HAP-1 (cell line): ENCODE measurements around the gene ANKRD40.

Source experiments
- DNase-seq, 2 experiments: peaks; one replicate each; pipeline ENCODE4 v3.0.0-alpha.2; 2016 to 2020; ENCODE audit warnings: low spot score in 2 of 2
- H3K27me3 ChIP-seq: fragments of 250-450 bp; sonication (Bioruptor Pico); 2 replicates; pipeline ENCODE4 v1.5.1; 2020; ENCODE audit warnings: low read depth, mild to moderate bottlenecking, moderate library complexity
- H3K36me3 ChIP-seq: fragments of 250-450 bp; sonication (Bioruptor Pico); replicated peaks from 2 replicates; pipeline ENCODE4 v1.5.1; 2020; ENCODE audit warnings: mild to moderate bottlenecking
- H3K4me1 ChIP-seq: fragments of 250-450 bp; sonication (Bioruptor Pico); 2 replicates; pipeline ENCODE4 v1.5.1; 2020; ENCODE audit warnings: mild to moderate bottlenecking
- H3K4me3 ChIP-seq: fragments of 250-450 bp; sonication (Bioruptor Pico); 2 replicates; pipeline ENCODE4 v1.5.1; 2020; ENCODE audit warnings: mild to moderate bottlenecking, moderate library complexity
- H3K9me3 ChIP-seq: fragments of 250-450 bp; sonication (Bioruptor Pico); 2 replicates; pipeline ENCODE4 v1.5.1; 2020; ENCODE audit warnings: mild to moderate bottlenecking, moderate library complexity
- in situ Hi-C: fragments of 300-500 bp; cut with MboI; formaldehyde crosslinking; loops from 3 replicates; pipeline ENCODE4 v1.14.3; 2020; ENCODE audit warnings: low sequenced_read_pairs, inconsistent platforms, mixed read lengths

ANKRD40 gene

DNA sequence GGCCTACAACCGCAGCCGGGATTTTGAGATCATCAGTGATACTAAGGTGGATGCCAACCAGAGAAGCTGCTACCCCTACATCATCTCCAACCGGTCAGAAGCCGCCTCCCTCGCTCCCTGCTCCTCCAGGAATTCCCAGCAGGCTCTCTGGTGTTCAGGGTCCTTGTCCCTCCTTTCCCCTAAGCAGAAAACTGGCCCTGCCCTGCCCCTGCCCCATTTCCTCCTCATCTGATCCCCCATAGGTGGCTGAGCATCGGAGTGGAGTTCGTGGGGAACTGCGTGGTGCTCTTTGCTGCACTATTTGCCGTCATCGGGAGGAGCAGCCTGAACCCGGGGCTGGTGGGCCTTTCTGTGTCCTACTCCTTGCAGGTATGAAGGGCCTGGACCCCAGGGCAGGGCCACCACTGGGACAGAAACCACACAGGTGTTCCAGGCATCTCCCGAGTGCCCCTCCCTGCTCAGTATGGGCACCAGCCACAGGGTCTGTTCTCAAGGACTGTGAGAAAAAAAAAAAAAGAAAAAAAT is 29.8 kb downstream of the ANKRD40 start:
- in situ Hi-C loops: no loop called here
- DNase-seq: no peak
- no peaks in the 10 kb centered on the region for H3K9me3 ChIP-seq
- peaks cover 5% of the 10 kb centered on the region for H3K4me1 ChIP-seq
- H3K27me3 ChIP-seq: no peaks in the 10 kb centered on the region
- no peaks in the 10 kb centered on the region for H3K36me3 ChIP-seq
- no peak overlapping the region for H3K4me3 ChIP-seq

GRCh38 chr17:50676065-50676975 is 31.4 kb downstream of the ANKRD40 start:
- no peak for DNase-seq
- in situ Hi-C loops: no loop called here
- Histone ChIP-seq H3K36me3 (no peaks in the 10 kb centered on the region), H3K4me1 (peaks cover 2% of the 10 kb centered on the region), H3K27me3 (no peaks in the 10 kb centered on the region), H3K4me3 (no peak overlapping the region), H3K9me3 (no peaks in the 10 kb centered on the region)

GRCh38 chr17:50675627-50676026 is 32.1 kb downstream of the ANKRD40 start:
- Histone ChIP-seq H3K9me3 (no peaks in the 10 kb centered on the region), H3K36me3 (no peaks in the 10 kb centered on the region), H3K4me3 (no peak overlapping the region), H3K4me1 (no peaks in the 10 kb centered on the region), H3K27me3 (no peaks in the 10 kb centered on the region)
- in situ Hi-C loops: no loop called here
- DNase-seq: no peak

DNA sequence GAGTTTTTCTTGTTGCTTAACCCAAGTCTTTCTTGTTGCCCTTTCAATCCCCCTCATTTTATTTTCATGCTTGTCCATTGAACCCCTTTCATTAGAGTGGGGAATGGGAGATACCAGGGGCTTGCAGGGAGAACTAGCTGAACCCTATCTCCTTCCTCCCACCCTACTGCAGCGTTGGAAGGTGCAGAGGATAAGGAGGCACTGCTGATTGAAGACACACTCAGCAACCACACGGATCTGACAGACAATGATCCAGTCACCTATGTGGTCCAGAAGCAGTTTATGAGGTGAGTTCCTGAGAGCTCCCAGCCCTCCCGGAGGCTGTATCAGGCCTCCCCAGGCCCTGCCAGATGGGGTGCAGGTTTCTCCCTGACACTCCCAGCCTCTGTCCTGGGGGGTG is 32.5 kb downstream of the ANKRD40 start:
- in situ Hi-C loops: no loop called here
- Histone ChIP-seq H3K4me1 (no peaks in the 10 kb centered on the region), H3K9me3 (no peaks in the 10 kb centered on the region), H3K36me3 (no peaks in the 10 kb centered on the region), H3K27me3 (no peaks in the 10 kb centered on the region), H3K4me3 (no peak overlapping the region)
- DNase-seq: no peak

- no peaks in the 10 kb centered on the region for H3K27me3 ChIP-seq
- H3K36me3 ChIP-seq: no peaks in the 10 kb centered on the region
- H3K4me3 ChIP-seq: no peak overlapping the region
- in situ Hi-C loops: no loop called here
- H3K4me1 ChIP-seq: no peaks in the 10 kb centered on the region
- DNase-seq: no peak
- H3K9me3 ChIP-seq: no peaks in the 10 kb centered on the region
Measured at GRCh38 chr17:50672831-50673551, 34.7 kb downstream of the ANKRD40 start.

DNA sequence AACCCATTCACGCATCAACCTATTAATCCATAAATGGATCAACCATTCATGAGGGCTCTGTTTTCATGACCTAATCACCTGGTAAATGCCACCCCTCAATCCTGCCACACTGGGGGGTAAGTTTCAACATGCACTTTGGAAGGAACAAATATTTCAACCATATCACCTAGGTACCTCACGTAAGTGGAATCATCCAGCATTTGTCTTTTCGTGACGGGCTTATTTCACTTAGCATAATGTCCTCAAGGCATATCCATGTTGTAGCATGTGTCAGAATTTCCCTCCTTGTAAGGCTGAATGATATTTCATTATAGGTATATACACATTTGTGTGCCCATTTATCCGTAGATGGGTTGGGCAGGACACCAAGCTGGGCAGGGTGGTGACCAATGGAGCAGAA is 35.6 kb downstream of the ANKRD40 start:
- Histone ChIP-seq H3K27me3 (no peaks in the 10 kb centered on the region), H3K36me3 (no peaks in the 10 kb centered on the region), H3K9me3 (no peaks in the 10 kb centered on the region), H3K4me3 (no peak overlapping the region), H3K4me1 (no peaks in the 10 kb centered on the region)
- DNase-seq: no peak
- in situ Hi-C loops: no loop called here

GRCh38 chr17:50668838-50669581 is 38.7 kb downstream of the ANKRD40 start:
- in situ Hi-C loops: no loop called here
- no peak for DNase-seq
- Histone ChIP-seq H3K36me3 (no peaks in the 10 kb centered on the region), H3K27me3 (no peaks in the 10 kb centered on the region), H3K4me1 (no peaks in the 10 kb centered on the region), H3K4me3 (no peak overlapping the region), H3K9me3 (no peaks in the 10 kb centered on the region)

- no peaks in the 10 kb centered on the region for H3K27me3 ChIP-seq
- no peaks in the 10 kb centered on the region for H3K9me3 ChIP-seq
- in situ Hi-C loops: no loop called here
- no peaks in the 10 kb centered on the region for H3K36me3 ChIP-seq
- no peak overlapping the region for H3K4me3 ChIP-seq
- no peaks in the 10 kb centered on the region for H3K4me1 ChIP-seq
- no peak for DNase-seq
Measured at GRCh38 chr17:50668025-50668837, 39.5 kb downstream of the ANKRD40 start.

DNA sequence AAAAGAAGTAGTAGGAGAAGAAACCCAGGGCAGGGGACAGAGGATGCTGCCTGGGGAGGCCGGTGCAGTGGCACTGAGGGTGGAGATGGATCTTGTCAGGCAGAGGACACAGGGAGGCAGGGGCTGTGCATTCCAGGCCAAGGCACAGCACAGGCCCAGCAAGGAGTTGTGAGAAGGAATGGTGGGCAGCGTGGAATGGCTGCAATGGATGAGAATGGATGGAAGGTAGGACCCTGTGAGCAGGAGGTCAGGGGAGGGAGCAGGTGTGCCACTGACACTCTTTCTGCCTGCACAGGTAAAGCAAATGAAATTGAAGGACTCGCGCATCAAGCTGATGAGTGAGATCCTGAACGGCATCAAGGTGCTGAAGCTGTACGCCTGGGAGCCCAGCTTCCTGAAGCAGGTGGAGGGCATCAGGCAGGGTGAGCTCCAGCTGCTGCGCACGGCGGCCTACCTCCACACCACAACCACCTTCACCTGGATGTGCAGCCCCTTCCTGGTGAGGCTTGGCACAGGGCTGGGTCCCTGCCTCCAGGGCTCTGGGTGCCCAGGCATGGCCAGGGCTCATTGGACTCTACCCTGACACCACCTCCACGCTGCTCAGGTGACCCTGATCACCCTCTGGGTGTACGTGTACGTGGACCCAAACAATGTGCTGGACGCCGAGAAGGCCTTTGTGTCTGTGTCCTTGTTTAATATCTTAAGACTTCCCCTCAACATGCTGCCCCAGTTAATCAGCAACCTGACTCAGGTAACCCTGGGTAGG is 40.3 kb downstream of the ANKRD40 start:
- Histone ChIP-seq H3K4me3 (no peak overlapping the region), H3K27me3 (no peaks in the 10 kb centered on the region), H3K4me1 (no peaks in the 10 kb centered on the region), H3K9me3 (no peaks in the 10 kb centered on the region), H3K36me3 (no peaks in the 10 kb centered on the region)
- in situ Hi-C loops: no loop called here
- no peak for DNase-seq

DNA sequence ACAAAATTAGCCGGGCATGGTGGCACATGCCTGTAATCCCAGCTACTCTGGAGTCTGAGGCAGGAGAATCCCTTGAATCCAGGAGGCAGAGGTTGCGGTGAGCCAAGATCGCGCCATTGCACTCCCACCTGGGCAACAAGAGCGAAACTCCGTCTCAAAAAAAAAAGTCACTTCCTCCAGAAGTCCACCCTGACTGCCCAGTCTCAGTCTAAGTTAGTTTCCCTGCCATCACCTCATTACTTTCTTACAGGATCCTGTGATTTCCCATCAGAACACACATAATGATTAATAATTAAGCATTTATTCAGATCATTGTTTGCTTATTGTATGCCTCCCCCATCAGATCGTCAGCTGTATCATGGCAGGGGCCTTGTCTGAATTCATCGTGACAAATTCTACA is 41.4 kb downstream of the ANKRD40 start:
- peaks cover 7% of the 10 kb centered on the region for H3K4me1 ChIP-seq

GRCh38 chr17:50665838-50666237 is 41.9 kb downstream of the ANKRD40 start:
- no peak for DNase-seq
- Histone ChIP-seq H3K4me1 (peaks cover 7% of the 10 kb centered on the region), H3K4me3 (no peak overlapping the region), H3K9me3 (no peaks in the 10 kb centered on the region), H3K27me3 (no peaks in the 10 kb centered on the region), H3K36me3 (no peaks in the 10 kb centered on the region)
- in situ Hi-C loops: no loop called here

More for the DNA sequence above, 41.4 kb downstream of the ANKRD40 start:
- H3K4me3 ChIP-seq: no peak overlapping the region
- DNase-seq: no peak
- H3K27me3 ChIP-seq: no peaks in the 10 kb centered on the region
- in situ Hi-C loops: no loop called here
- no peaks in the 10 kb centered on the region for H3K9me3 ChIP-seq
- no peaks in the 10 kb centered on the region for H3K36me3 ChIP-seq

DNA sequence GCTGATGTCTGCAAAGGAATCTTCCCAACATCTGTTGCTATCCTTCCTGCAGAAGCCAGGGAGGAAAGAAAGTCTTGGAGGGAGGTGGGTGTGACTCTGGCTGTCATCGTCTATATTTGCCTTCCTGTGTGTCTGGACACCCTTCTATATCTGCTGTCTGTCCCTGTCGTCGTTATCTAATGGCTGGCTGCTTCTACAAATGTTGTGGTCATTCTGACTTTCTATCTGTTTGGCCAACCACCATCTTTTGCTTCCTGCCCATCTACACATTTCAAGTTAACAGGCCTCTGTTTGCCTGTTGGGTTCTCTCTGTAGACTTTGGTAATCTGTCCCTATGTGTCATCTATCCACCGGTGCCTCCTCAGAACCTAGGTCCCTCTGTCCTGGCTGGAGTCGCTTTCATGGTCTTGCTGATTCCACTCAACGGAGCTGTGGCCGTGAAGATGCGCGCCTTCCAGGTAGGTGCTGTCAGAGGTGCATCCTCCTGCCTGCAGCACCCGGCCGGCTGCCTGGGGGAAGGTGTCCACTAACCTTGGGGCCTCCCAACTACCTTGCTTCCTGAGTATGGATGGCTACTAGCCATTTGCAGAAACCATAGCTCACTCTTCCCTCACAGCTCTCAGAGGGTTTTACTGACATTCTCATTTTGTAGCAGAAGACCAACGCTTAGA is 42.8 kb downstream of the ANKRD40 start:
- peaks cover 7% of the 10 kb centered on the region for H3K4me1 ChIP-seq
- in situ Hi-C loops: no loop called here
- no peaks in the 10 kb centered on the region for H3K36me3 ChIP-seq
- no peak for DNase-seq
- H3K4me3 ChIP-seq: no peak overlapping the region
- no peaks in the 10 kb centered on the region for H3K27me3 ChIP-seq
- H3K9me3 ChIP-seq: no peaks in the 10 kb centered on the region
